ENCODE results near the gene AEBP2. TPM values are rescaled to one million over a fixed set of nuclear protein-coding genes. Genes with fewer than 3 reads are reported as not detected.

Gene AEBP2
- total and polyA plus RNA-seq, 2 experiments from 2014 or later, result 12.4 to 22.5 TPM

- H4K20me1 ChIP-seq (ENCODE audit: insufficient read depth, poor library complexity, severe bottlenecking), result no peaks in the 10 kb centered on the region
- no peak overlapping the region for H2AFZ ChIP-seq
- no peak overlapping the region for H3K27ac ChIP-seq
- H3K79me2 ChIP-seq, result no peaks in the 10 kb centered on the region
- TF ChIP-seq CTCF (IDR thresholded peaks at IDR 0.05; ENCODE audit: poor library complexity), result no peak
- TF ChIP-seq EZH2 (IDR thresholded peaks at IDR 0.05; ENCODE audit: borderline replicate concordance), result no peak
- TF ChIP-seq EZH2phosphoT487 (IDR thresholded peaks at IDR 0.05; ENCODE audit: low read depth, severe bottlenecking, unreplicated experiment), result no peak
- H3K4me3 ChIP-seq, result no peak overlapping the region
- H3K27me3 ChIP-seq, result no peaks in the 10 kb centered on the region
- no peaks in the 10 kb centered on the region for H3K9me3 ChIP-seq (ENCODE audit: low read depth)
- no peaks in the 10 kb centered on the region for H3K4me1 ChIP-seq (ENCODE audit: insufficient read depth)
- no peak overlapping the region for H3K4me2 ChIP-seq
- DNase-seq (ENCODE audit: low spot score), result no peak
- no peaks in the 10 kb centered on the region for H3K9me2 ChIP-seq (replicated peaks; ENCODE audit: insufficient read depth)
- H3K36me3 ChIP-seq (replicated peaks; ENCODE audit: insufficient read depth, low read depth), result no peaks in the 10 kb centered on the region
Measured at GRCh38 chr12:19539071-19539470, 99.8 kb downstream of the AEBP2 start.

- Histone ChIP-seq H3K4me3 (no peak overlapping the region), H3K79me2 (no peaks in the 10 kb centered on the region), H3K4me1 (ENCODE audit: insufficient read depth) (no peaks in the 10 kb centered on the region), H4K20me1 (ENCODE audit: insufficient read depth, poor library complexity, severe bottlenecking) (no peaks in the 10 kb centered on the region), H3K27me3 (no peaks in the 10 kb centered on the region), H3K4me2 (no peak overlapping the region), H3K9me3 (ENCODE audit: low read depth) (no peaks in the 10 kb centered on the region), H3K27ac (no peak overlapping the region), H3K36me3 (replicated peaks; ENCODE audit: insufficient read depth, low read depth) (no peaks in the 10 kb centered on the region), H2AFZ (no peak overlapping the region), H3K9me2 (replicated peaks; ENCODE audit: insufficient read depth) (no peaks in the 10 kb centered on the region)
- 70% methylated on average over 1 of the region's 1 CpG for WGBS (ENCODE audit: low lambda C conversion rate, missing lambda C conversion rate)
- TF ChIP-seq CTCF (IDR thresholded peaks at IDR 0.05; ENCODE audit: poor library complexity) (no peak), EZH2 (IDR thresholded peaks at IDR 0.05; ENCODE audit: borderline replicate concordance) (no peak), EZH2phosphoT487 (IDR thresholded peaks at IDR 0.05; ENCODE audit: low read depth, severe bottlenecking, unreplicated experiment) (no peak)
- DNase-seq (ENCODE audit: low spot score), result no peak
Measured at GRCh38 chr12:19539836-19540235, 100.5 kb downstream of the AEBP2 start.

GRCh38 chr12:19542606-19543005 lies 103.3 kb downstream of the AEBP2 start:
- no peak for DNase-seq (ENCODE audit: low spot score)

More at GRCh38 chr12:19542606-19543005, 103.3 kb downstream of the AEBP2 start:
- WGBS (ENCODE audit: low lambda C conversion rate, missing lambda C conversion rate), result 69% methylated on average over 4 of the region's 4 CpGs
- Histone ChIP-seq H3K27me3 (no peaks in the 10 kb centered on the region), H3K36me3 (replicated peaks; ENCODE audit: insufficient read depth, low read depth) (no peaks in the 10 kb centered on the region), H3K79me2 (no peaks in the 10 kb centered on the region), H4K20me1 (ENCODE audit: insufficient read depth, poor library complexity, severe bottlenecking) (no peaks in the 10 kb centered on the region), H2AFZ (no peak overlapping the region), H3K4me1 (ENCODE audit: insufficient read depth) (peaks cover 8% of the 10 kb centered on the region), H3K4me3 (no peak overlapping the region), H3K9me3 (ENCODE audit: low read depth) (no peaks in the 10 kb centered on the region), H3K9me2 (replicated peaks; ENCODE audit: insufficient read depth) (no peaks in the 10 kb centered on the region), H3K27ac (no peak overlapping the region), H3K4me2 (no peak overlapping the region)
- TF ChIP-seq EZH2phosphoT487 (IDR thresholded peaks at IDR 0.05; ENCODE audit: low read depth, severe bottlenecking, unreplicated experiment), result no peak
- no peak for TF ChIP-seq CTCF (IDR thresholded peaks at IDR 0.05; ENCODE audit: poor library complexity)
- TF ChIP-seq EZH2 (IDR thresholded peaks at IDR 0.05; ENCODE audit: borderline replicate concordance), result no peak
